HG03025 (cell line): ENCODE results near the gene MASP1.
"Not testable (repeated sequence)": the region's sequence is repeated elsewhere in the genome, so short reads cannot be mapped to it uniquely, and the experiment has no call there.

Experiments
- ATAC-seq: cut with Tn5 transposase; IDR thresholded peaks from one replicate; pipeline ENCODE4 v1.9.1; 2021; ENCODE audit warnings: mild to moderate bottlenecking, moderate library complexity; ENCODE audit not compliant: unreplicated experiment, low FRiP score

The MASP1 gene

GRCh38 chr3:187230011-187230410, 61.5 kb downstream of the MASP1 start:
- ATAC-seq = no peak

- no peak for ATAC-seq
These were observed 62.8 kb downstream of the MASP1 start for GRCh38 chr3:187228740-187229139.

- no peak for ATAC-seq
These were observed 63.8 kb downstream of the MASP1 start for GRCh38 chr3:187227658-187228258.

GRCh38 chr3:187223799-187224198, 67.7 kb downstream of the MASP1 start:
- no peak for ATAC-seq

GRCh38 chr3:187222801-187223200, 68.7 kb downstream of the MASP1 start:
- ATAC-seq = no peak

GRCh38 chr3:187215460-187215859, 76.1 kb downstream of the MASP1 start:
- no peak for ATAC-seq

GRCh38 chr3:187213616-187214015, 77.9 kb downstream of the MASP1 start:
- ATAC-seq = no peak

GRCh38 chr3:187212705-187213104, 78.8 kb downstream of the MASP1 start:
- no peak for ATAC-seq

- ATAC-seq = no peak
These were observed 79.4 kb downstream of the MASP1 start for GRCh38 chr3:187212196-187212545.

GRCh38 chr3:187211532-187212195, 79.9 kb downstream of the MASP1 start:
- ATAC-seq = no peak

- ATAC-seq = no peak
These were observed 80.8 kb downstream of the MASP1 start for GRCh38 chr3:187210545-187211327.

GRCh38 chr3:187210091-187210490, 81.4 kb downstream of the MASP1 start:
- ATAC-seq = no peak

- ATAC-seq = no peak
These were observed 82.0 kb downstream of the MASP1 start for GRCh38 chr3:187209491-187209890.

GRCh38 chr3:187208159-187208558, 83.4 kb downstream of the MASP1 start:
- no peak for ATAC-seq

- ATAC-seq = no peak
These were observed 83.9 kb downstream of the MASP1 start for GRCh38 chr3:187207624-187208023.

- no peak for ATAC-seq
These were observed 84.5 kb downstream of the MASP1 start for GRCh38 chr3:187207062-187207461.

- ATAC-seq = no peak
These were observed 85.9 kb downstream of the MASP1 start for GRCh38 chr3:187205683-187206082.

GRCh38 chr3:187199463-187200050, 92.0 kb downstream of the MASP1 start:
- ATAC-seq = not testable (repeated sequence)

- no peak for ATAC-seq
These were observed 93.0 kb downstream of the MASP1 start for GRCh38 chr3:187198490-187198889.

- ATAC-seq = no peak
These were observed 94.2 kb downstream of the MASP1 start, which contains the start of gene RTP1 for GRCh38 chr3:187197335-187197649. RTP1 (plus strand) TSS chr3:187197486; CDS start chr3:187197516, 30 bp downstream.

GRCh38 chr3:187196573-187197334, 94.8 kb downstream of the MASP1 start:
- no peak for ATAC-seq
